GM19372 (cell line): ENCODE data around the gene SPATA20.

Experiments used
- ATAC-seq: cut with Tn5 transposase; IDR thresholded peaks from one replicate; pipeline ENCODE4 v1.9.1; 2021; ENCODE audit warnings: mild to moderate bottlenecking, low read depth, moderate library complexity; ENCODE audit not compliant: unreplicated experiment

SPATA20 gene

DNA sequence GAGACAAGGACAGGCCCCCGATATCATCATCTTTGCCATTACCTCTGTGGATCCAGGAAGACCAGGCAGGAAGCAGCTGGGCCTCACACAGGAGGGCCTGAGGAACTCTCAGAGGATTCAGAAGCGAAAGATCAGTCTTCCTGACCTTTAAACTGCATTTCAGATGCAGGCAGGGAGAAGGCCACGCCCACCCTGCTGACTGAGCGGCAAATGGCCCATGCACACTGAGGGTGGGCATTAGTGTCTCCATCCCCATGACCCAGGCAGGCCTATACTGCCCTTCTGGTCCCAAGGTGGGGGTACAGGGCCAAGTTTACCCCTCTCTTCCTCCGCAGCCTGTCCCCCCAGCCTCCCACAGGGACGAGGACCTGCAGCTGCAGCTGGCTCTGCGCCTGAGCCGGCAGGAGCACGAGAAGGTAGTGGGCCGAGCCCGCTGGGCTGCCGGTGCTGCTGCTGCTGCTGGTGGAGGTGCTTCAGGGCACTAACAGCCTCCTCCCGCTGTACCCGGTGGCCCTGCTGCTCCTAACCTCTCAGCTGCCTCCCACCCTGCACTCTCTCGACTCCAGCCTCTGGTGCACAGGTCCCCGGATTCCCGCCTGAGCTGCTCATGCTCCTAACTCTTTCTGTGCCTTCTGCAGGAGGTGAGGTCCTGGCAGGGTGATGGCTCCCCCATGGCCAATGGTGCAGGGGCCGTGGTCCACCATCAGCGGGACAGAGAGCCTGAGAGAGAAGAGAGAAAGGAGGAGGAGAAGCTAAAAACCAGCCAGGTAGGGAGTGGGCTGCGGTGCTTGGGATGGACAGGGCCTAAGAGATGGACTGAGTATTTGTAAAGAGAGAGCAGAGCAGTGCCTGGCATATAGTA is 8.2 kb upstream of the SPATA20 start:
- ATAC-seq = no peak

GRCh38 chr17:50539762-50540559 is 7.0 kb upstream of the SPATA20 start:
- no peak for ATAC-seq

DNA sequence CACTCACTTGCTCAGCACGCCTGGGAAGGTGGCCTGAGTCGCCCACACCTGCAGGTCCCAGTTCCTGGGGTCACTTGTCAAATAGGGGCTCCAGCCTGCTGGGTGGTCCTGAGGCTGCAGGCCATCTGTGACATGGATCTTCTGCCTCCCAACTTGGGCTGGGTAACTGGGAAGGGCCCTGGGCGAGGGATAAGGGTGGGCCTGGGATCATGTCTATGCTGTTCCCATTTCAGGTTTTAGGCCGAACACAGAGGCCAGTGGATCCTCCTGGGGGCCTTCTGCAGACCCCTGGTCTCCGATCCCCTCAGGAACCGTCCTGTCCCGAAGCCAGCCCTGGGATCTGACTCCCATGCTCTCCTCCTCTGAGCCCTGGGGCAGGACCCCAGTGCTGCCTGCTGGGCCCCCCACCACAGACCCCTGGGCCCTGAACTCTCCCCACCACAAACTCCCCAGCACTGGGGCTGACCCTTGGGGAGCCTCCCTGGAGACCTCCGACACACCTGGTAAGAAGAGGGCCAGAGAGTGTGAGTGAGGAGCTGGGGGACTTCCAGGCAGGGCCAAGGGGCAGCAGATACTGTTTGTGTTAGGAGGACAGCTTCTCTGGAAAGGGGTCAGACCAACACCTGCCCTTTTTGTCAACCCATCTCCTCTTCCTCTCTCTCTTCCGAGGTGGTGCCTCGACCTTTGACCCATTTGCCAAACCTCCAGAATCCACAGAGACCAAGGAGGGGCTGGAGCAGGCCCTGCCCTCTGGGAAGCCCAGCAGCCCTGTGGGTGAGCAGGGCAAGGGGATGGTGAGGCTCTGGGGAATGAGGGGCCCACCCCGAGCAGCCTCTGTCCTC is 6.2 kb upstream of the SPATA20 start:
- ATAC-seq = no peak

GRCh38 chr17:50541402-50541715 is 5.6 kb upstream of the SPATA20 start:
- ATAC-seq = no peak

- peak; percentile 78 for ATAC-seq
Observed at GRCh38 chr17:50541716-50542688, 5.0 kb upstream of the SPATA20 start.

- no peak for ATAC-seq
Observed at GRCh38 chr17:50542795-50543774, 3.9 kb upstream of the SPATA20 start.

- no peak for ATAC-seq
Observed at GRCh38 chr17:50544516-50544915, 2.5 kb upstream of the SPATA20 start.

DNA sequence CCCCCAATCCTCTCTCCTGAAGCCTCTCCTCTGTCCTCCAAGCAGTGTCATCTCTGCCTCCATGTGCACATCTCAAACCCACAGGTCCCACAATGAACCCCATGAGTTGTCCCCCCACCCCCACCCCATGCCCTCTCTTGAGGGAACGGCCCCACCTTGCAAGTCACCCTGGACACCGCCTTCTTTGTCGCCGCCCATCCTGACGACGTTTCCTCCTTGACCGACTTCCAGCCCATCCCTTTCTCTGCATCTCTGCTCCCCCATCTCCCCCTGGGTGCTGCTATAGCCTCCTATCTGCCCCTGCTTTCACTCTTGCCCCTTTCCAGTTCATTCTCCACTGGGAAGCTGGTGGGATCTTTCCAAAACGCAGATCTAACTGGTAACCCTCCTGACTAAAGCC is 1.7 kb upstream of the SPATA20 start:
- no peak for ATAC-seq

DNA sequence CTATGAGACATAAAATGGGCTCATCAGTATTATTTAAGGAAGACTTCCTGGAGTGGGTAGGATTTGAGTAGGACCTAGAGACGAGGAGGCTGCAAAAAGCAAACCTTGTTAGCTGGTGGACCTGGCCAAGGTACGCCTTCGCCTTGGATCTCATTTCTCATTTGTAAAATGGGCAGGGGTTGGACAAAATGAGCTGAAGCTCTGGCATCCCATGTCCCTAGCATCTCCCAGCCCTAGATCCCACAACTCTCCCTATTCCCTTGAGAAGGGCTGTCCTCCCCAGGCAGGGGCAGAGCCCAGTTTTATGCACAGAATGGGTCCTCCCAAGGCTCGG is 306 bp upstream of the SPATA20 start:
- ATAC-seq = no peak

GRCh38 chr17:50547736-50548083 is 736 bp downstream of the SPATA20 start:
- no peak for ATAC-seq

DNA sequence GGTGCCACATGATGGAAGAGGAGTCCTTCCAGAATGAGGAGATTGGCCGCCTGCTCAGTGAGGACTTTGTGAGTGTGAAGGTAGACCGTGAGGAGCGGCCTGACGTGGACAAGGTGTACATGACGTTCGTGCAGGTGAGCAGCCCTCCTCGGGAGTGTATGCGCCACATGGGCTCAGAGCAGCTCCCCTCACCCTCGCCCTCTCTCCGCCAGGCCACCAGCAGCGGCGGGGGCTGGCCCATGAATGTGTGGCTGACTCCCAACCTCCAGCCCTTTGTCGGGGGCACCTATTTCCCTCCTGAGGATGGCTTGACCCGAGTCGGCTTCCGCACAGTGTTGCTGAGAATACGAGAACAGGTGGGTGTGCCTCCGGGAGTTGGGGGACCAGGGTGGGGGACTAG is 1.9 kb downstream of the SPATA20 start:
- no peak for ATAC-seq

- ATAC-seq = no peak
Observed at GRCh38 chr17:50549256-50549941, 2.4 kb downstream of the SPATA20 start.

DNA sequence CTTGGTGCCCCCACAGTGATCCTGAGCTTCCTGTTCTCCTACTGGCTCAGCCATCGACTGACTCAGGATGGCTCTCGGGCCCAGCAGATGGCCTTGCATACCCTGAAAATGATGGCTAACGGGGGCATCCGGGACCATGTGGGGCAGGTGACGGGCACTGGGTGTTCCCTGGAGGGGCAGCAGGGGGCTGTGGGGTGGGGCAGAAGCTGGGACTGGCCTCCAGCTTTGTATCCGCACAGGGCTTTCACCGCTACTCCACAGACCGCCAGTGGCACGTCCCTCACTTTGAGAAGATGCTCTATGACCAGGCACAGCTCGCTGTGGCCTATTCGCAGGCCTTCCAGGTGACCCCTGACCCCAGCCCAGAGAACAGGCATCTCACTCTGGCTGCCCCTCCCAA is 3.0 kb downstream of the SPATA20 start:
- ATAC-seq = no peak

DNA sequence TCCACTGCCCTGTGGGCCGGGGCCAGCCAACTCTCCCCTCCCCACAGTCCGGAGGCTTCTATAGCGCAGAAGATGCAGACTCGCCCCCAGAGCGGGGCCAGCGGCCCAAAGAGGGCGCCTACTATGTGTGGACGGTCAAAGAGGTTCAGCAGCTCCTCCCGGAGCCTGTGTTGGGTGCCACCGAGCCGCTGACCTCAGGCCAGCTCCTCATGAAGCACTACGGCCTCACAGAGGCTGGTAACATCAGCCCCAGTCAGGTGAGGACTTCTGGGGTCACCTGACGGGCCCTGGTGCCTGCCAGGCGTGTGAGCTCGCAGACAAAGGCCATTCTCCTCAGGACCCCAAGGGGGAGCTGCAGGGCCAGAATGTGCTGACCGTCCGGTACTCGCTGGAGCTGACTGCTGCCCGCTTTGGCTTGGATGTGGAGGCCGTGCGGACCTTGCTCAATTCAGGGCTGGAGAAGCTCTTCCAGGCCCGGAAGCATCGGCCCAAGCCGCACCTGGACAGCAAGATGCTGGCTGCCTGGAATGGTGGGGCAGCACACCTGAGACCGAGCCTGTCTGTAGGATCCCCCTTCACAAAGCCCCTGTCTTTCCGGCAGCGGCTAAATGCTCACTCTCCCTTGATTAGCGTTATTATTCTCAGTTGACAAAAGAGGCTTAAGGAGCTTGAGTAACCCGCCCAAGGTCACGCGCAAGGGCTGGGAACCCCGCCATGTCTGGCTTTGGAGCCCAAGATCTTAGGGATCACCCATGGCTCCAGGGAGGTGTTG is 3.9 kb downstream of the SPATA20 start:
- no peak for ATAC-seq

GRCh38 chr17:50551433-50551815 is 4.5 kb downstream of the SPATA20 start:
- no peak for ATAC-seq

- no peak for ATAC-seq
Observed at GRCh38 chr17:50551884-50552283, 4.9 kb downstream of the SPATA20 start.

DNA sequence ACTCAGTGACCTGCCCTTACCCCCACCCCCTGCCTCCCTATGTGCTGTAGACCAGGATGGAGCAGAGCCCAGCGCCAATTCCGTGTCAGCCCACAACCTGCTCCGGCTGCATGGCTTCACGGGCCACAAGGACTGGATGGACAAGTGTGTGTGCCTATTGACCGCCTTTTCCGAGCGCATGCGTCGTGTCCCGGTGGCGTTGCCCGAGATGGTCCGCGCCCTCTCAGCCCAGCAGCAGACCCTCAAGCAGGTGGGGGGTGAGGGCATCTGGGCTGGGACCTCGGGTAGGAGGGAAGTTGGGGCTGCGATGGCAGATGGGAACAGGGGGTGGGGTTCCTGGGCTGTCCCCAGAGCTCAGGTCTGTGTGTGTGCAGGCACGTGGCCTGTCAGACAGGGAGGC is 7.2 kb downstream of the SPATA20 start:
- ATAC-seq = no peak

GRCh38 chr17:50556803-50557202 is 9.8 kb downstream of the SPATA20 start:
- ATAC-seq = no peak
